HG02885 (cell line): ENCODE data around the gene MAPK8.
"Not testable (repeated sequence)": the region's sequence is repeated elsewhere in the genome, so short reads cannot be mapped to it uniquely, and the experiment has no call there.

ENCODE experiments used
- ATAC-seq: cut with Tn5 transposase; IDR thresholded peaks from one replicate; pipeline ENCODE4 v1.9.1; 2021; ENCODE audit warnings: mild to moderate bottlenecking; ENCODE audit not compliant: unreplicated experiment, poor library complexity

MAPK8 gene

DNA sequence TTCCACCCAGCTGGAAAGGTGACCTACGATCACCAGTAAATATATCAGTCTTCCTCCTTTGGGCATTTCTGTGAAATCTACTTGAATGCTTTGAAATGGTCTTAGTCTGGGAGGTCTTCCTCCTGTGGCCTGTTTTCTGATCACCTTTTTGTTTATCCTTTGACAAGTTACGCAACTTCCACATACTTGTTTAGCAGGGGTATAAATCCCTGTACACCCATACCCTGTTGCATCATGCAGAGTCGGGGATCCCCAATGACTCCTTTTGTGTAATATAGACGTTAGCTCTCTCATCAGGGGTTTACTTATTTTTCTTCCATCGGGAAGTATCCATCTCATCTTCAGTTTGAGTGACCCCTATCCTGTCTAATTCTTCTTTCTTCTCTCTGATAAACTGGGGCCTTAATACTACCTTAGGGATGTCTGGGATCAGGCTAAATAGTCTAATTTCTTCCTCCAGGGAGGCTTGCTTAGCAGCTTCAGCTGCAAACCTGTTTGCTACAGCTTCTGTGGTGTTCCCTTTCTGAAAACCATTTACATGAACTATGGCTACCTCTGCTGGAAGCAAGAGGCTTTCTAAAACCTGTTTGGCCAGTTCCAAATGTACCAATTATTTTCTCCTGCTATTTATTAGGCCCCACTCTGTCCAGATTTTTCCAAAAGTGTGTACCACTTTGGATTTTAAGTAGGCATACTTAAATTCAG lies 25.8 kb downstream of the MAPK8 start:
- no peak for ATAC-seq

DNA sequence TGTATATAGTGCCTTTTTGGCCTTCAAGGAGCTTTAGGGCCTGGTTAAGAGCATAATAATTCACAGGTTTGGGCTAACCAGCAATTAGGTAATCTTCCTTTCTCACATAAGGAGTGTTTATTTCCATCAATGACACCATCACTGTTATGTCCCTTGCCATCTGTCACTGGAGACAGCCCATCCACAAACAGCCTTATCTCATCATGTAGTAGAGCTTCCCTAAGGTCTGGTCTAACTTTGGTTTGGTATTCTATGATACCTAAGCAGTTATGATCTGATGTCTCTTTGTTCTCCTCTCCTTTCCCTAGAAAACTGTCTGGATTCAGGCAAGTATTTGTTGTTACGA lies 26.4 kb downstream of the MAPK8 start:
- ATAC-seq: no peak

DNA sequence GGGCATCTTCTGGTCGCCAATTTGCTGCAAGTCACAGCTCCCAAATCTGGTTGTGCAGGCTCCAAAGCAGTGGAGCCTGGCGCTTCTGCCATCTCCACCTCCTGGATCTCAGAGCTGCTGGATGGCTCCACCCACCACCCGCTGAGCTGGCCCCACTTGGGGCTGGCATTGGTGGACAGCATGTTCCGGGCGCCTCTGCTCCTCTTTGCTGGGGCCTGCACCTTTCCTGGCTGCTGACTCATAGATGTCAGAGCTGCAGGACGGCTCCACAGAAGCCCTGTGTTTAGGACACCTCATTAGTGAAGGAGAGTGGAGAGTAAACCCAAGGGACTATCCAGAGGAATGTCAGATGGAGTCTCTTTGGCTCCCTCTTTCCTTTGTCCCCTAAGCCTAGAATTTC lies 27.4 kb downstream of the MAPK8 start:
- ATAC-seq: no peak

DNA sequence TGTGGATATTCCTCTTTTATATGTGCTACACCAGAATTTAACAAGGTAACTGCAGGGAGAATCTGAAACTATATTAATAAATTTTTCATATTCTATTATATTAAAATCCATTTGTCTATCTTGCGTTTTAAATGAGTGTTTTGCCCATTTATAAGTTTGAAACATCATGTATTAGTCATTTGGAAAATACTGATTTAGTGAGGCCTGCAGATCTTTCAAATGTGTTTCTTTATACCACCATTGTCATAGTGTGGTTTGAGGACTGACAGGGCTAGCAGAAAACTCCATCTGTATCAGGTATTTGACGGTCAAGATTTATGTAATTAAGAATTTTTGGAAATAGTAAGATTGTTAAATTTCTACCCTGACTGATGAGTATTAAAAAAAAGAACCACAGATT lies 29.3 kb downstream of the MAPK8 start:
- ATAC-seq: no peak

DNA sequence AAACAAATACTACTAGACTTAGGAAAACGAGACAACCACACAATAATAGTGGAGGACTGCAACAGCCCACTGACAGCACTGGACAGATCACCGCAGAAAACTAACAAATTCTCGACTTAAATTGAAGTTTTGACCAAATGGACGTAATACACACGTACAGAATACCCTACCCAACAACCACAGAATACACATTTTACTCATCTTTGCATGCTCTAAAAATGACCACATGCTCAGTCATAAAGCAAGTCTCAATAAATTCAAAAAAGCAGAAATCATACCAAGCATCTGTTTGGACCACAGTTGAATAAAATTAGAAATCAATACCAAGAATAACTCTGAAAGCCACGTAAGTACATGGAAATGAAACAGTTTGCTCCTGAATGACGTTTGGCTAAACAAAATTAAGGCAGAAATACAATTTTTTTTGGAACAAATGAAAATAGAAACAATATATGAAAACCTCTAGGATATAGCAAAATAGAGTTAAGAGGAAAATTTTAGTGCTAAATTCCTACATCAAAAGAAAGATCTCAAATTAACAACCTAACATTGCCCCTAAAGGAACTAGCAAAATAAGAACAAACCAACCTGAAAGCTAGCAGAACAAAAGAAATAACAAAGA lies 30.6 kb downstream of the MAPK8 start:
- peak; percentile 92 for ATAC-seq

DNA sequence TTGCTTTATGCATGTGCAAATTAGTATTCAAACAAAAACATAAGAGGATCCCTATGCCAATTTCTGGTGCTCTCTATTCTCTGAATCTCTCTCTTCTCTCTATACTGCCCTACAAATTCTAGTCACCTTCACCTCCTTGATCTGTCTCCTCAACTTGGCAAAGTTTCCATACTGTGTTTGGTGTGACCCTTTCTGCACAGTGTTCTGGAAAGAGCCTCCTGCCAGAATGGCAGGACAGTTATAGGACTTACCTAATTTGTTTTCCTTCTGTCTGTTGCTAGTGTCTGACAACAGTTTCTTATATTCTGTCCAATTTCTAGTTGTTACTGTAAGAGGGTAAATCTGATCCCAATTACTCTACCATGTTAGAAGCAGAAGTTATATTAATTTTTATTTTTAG lies 34.3 kb downstream of the MAPK8 start:
- no peak for ATAC-seq

DNA sequence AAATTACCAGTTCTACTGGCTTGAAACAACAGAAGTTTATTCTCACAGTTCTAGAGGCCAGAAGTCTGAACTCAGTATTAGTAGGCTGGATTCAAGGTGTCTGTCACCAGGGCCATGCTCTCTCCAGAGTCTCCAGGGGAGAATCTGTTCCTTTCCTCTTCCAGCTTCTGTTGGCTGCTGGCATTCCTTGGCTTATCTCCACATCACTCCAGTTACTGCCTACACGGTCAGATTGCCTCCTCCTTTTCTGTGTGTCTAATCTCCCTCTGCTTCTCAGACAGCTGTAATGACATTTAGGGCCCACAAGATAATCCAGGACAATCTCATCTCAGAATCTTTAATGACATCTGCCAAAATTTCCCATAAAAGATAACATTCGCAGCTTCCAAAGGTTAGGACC lies 36.6 kb downstream of the MAPK8 start:
- no peak for ATAC-seq

DNA sequence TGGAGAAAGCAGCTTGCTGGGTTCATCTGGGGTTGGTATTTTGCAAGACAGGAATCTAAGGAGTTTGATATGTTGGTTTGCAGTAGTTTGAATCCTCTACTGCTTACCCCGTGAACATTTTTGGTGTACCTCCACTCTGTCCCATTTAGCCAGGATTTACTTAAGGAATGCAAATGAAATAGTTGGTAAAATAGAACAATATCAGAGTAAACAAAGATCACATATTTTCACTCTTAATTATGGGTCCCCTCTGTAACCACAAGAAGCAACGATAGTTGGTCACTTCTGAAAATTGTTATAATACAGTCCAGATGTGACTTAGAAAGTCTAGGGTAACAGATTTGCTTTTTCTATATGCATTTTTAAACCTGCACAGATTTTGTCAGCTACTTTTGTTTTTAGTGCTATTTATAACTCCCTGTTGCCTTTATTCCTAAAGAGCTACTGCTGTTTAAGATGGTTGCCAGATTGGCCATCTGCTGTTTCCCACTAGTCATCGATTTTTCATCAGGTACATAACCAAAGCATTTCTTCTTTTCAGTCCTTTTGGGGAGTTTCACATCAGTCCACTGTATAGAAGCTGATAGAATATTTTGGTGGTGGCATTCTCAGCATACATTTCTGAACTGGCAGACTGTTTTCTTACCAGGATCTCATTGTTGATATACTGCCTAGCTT lies 37.6 kb downstream of the MAPK8 start:
- no peak for ATAC-seq

DNA sequence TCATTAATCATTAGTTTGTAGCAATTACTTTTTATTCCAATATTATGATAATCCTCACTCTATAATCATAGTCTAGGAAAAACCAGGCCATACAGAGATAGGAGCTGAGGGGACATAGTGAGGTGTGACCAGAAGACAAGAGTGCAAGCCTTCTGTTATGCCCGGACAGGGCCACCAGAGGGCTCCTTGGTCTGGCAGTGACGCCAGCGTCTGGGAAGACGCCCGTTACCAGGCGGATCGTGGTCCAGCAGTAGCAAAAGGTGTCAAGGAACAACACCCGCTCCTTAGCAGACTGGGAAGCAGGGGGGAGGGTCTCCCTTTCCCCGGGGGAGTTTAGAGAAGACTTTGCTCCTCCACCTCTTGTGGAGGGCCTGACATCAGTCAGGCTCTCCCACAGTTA lies 39.8 kb downstream of the MAPK8 start:
- not testable (repeated sequence) for ATAC-seq

DNA sequence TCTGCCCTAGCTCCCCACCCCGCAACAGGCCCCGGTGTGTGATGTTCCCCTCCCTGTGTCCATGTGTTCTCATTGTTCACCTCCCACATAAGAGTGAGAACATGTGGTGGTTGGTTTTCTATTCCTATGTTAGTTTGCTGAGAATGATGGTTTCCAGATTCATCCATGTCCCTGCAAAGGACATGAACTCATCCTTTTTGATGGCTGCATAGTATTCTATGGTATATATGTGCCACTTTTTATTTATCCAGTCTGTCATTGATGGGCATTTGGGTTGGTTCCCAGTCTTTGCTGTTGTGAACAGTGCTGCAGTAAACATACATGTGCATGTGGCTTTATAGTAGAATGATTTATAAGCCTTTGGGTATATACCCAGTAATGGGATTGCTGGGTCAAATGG lies 41.1 kb downstream of the MAPK8 start:
- ATAC-seq: not testable (repeated sequence)

DNA sequence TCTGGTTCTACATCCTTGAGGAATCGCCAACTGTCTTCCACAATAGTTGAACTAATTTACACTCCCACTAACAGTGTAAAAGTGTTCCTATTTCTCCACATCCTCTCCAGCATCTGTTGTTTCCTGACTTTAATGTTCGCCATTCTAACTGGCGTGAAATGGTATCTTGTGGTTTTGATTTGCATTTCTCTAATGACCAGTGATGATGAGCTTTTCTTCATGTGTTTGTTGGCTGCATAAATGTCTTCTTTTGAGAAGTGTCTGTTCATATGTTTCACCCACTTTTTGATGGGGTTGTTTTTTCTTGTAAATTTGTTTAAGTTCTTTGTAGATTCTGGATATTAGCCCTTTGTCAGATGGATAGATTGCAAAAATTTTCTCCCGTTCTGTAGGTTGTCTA lies 41.5 kb downstream of the MAPK8 start:
- ATAC-seq: not testable (repeated sequence)

DNA sequence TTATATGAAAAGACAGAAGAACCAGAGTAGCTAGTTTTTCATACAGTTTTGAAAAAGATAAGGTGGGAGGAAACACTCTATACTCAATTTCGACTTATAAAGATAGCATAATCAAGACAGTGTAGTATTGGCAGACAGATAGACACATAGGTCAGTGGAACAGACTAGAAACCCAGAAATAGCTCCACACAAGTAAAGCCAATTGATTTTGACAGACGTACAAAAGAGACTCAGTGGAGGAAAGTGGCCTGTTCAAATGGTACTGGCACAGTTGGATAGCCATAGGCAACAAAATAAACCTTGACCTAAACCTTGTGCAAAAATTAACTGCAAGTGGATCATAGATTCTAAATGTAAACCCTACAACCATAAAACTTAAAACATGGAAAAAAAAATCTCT lies 46.8 kb downstream of the MAPK8 start:
- ATAC-seq: no peak

DNA sequence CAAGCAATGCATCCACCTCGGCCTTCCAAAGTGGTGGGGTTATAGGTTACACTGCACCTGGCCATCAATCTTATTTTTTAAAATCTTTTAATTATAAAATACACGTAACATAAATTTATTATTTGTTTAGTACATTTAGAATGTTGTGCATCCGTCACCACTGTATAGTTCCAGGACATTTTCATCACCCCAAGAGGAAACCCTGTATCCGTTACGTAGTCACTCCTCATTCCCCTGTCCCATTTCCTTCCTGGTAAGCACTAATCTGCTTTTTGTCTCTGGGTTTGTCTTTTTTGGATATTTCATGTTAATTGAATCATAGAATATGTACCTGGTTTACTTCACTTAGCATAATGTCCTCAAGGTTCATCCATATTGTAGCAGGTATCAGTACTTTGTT lies 51.2 kb downstream of the MAPK8 start:
- ATAC-seq: no peak

DNA sequence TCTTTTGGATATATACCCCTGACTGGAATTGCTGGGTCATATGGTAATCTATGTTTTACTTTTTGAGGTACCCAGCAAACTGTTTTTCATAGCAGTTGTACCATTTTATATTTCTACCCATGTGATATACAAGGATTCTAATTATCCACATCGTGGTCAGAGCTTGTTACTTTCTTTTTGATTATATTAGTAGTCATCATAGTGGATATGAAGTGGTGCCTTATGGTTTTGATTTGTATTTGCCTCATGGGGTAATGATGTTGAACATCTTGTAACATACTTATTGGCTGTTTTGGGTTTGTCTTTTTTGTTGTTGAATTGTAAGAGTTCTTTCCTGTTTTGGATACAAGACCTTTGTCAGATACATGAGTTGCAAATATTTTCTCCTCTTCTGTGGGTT lies 51.7 kb downstream of the MAPK8 start:
- ATAC-seq: no peak

DNA sequence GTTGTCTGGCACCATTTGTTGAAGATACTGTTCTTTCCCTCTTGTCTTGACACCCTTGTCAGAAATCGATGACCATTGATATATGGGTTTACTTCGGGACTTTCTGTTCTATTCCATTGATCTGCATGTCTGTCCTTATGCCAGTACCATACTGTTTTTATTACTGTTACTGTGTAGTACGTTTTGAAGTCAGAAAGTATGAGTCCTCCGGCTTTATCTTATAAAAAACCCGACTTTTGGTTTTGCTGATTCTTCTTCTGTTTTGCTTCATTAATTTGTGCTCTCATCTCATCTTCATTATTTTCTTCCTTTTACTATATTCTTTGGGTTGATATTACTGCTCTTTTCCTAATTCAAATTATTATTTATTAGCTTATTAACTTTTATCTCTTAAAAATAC lies 52.4 kb downstream of the MAPK8 start:
- ATAC-seq: no peak

DNA sequence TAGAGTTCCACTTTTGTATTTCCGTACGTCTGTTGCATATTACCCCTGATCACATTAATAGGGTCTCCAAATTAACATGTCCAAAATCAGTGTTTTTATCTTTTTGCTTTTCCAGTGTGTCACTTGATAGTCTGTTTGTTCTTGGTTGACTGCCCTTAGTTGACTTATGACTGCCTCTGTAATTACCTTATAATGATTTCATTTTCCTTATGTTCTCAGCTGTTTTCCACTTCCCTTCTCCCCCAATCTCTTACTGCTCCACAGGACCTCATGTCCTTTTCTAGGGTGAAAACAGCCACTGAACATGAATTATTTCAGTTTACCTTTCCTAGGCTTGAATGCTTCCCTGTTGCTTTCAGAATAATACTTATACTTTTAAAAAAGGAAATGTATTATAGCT lies 54.7 kb downstream of the MAPK8 start:
- no peak for ATAC-seq

DNA sequence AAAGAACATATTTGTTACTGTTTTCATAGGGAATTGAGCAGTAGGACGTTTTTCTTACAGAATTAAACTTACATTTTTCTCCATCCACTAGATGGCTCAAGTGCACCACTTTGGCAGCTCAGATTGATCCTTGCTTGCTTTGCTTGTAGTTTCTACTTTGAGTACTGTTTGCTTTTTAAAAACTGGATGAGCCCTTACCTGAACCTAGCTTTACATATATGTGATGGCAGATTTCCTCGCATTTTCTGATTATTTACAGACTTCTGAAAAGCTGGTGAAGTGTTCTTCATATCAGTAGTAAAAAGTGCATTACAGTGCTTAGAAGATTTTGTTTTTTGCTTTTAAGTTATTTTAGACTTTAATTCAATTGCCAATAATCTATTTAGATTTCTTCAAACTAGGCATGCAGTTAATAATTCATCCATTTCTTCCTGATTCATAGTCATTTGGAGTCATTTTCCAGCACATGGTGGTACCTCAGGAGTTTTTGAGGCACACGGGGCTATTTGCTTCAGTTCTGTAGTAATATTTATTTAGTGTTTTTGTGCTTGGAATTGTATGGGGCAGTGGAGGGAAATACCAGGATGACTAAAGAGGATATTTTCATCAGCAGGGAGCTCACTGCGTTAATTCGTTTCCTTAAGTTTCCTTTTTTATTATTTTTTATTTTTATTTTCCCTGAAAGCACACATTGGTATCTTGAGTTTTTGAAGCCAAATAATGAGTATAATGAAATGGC lies 57.3 kb downstream of the MAPK8 start:
- no peak for ATAC-seq

DNA sequence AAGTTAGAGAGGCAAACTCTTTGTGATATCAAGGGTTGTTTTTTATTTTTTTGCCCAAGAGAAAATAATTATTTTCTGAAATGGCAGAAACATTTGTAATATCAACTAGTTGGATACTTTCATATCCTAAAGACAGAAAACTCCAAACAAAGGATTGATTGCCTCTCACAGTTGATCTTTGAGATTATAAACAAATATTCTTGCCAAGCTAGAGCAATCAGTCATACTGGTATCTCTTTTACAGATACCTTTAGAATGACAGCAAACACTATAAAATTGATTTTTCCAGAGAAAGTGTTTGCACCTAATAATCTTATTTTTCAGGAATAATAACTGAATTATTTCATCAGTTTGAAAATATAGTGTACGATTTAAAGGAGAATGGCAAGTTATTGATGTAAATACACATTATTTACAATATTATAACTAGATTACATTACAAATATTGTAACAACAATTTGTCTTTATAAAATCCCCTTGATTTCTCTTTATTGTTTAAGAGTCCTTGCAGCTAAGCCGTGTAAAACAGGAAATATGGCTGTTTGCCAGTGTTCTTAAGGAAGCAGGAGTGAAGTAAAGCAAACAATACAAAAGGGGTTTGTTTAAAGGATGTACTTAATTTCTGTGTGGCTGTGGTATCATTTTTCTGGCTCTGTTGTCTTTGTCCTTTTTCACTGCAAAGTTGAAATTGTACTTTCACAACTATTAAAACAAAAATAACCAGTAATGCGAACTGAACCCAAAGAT lies 58.4 kb downstream of the MAPK8 start:
- ATAC-seq: no peak

DNA sequence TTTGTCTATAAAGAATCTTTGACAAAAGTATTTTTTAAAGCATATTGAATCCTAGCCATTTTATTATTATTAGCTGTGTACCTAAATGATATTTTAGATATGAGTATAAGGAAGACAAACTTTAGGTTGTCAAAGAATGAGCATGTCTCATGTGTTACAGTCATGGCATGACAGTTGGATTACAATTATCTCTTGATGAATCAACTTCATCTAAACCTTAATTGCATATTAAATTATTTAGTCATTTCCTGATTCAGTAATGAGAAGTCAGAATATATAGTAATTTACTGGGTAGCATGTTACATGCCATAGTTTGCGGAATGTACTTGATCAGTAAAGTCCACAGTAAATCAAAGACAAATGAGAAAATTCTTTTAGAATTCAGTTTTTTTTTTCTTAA lies 59.2 kb downstream of the MAPK8 start:
- ATAC-seq: no peak

DNA sequence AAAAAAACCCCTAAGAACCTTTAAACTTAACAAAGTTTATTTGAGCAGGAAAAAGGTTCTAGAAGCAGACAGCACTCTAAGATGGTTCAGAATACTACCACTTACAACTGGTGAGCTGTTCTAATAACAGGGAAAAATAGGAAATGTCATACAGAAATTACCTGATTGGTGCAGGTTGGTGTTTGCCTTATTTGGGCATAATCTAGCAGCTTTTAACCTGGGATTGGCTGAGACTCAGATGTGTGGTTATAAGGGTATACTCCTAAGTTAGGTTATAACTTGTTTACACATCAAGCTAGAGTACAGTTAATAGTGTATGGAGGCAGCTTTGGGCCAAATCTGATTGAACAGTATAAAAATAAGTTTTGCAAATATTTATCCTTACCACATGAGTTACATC lies 59.8 kb downstream of the MAPK8 start:
- no peak for ATAC-seq

DNA sequence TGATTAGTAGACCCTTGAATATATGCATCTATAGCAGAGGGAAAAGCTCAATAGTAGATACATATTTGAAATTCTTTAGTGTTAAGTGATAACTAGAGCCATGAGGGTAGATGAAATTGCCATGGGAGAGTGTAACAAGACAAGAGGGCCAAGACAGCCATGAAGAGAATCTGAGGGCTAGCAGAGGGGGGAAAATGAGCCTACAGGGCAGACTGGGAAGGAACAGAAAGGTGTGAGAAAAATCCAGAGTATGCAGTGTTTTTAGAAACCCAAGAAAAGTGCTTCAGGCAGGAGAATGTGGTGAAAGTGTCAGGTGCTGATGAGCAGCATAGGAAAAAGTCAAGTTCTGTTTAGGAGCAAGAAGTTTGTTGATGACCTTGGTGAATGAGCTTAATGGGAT lies 63.0 kb downstream of the MAPK8 start:
- ATAC-seq: no peak
